Measurements from ENCODE around the gene DENND2C.
A peak's percentile ranks its signal among the peaks of the same experiment; 100 is the strongest.

- TF ChIP-seq POLR2A (IDR thresholded peaks at IDR 0.05), result no peak
- peak in 1 of 5 experiments; percentile 7 for TF ChIP-seq CTCF (IDR thresholded peaks at IDR 0.05)
- TF ChIP-seq POLR2AphosphoS5 (IDR thresholded peaks at IDR 0.05), result no peak
- no peak for TF ChIP-seq EP300 (IDR thresholded peaks at IDR 0.05; ENCODE audit: low read depth)
Observed at GRCh38 chr1:114669562-114670082, at the start of gene DENND2C.
